GM19328 (cell line): ENCODE results near the gene PTPRU.

Source experiments
- ATAC-seq: cut with Tn5 transposase; IDR thresholded peaks from one replicate; pipeline ENCODE4 v1.9.1; 2021; ENCODE audit warnings: mild to moderate bottlenecking, moderate library complexity; ENCODE audit not compliant: unreplicated experiment

PTPRU gene

GRCh38 chr1:29330089-29330488 is 93.8 kb downstream of the PTPRU start:
- no peak for ATAC-seq

DNA sequence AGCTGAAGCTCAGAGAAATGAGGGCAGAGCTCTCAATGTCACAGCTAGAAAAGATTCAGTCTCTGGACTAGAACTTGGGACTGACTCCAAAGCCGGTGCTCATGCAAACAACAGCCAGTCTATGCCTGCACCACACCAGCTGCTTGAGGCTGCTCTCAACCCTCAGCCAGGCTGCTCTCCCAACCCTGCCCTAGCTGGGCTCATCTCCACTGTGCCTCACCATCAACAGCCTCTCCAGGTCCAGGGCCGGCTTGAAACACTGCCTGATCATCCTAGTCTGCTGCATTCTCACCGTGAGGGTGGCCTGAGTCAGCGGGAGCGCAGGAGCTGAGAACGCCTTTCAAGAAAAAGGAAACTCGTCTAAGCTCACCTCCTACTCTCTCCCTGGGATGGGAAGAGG is 94.5 kb downstream of the PTPRU start:
- no peak for ATAC-seq

DNA sequence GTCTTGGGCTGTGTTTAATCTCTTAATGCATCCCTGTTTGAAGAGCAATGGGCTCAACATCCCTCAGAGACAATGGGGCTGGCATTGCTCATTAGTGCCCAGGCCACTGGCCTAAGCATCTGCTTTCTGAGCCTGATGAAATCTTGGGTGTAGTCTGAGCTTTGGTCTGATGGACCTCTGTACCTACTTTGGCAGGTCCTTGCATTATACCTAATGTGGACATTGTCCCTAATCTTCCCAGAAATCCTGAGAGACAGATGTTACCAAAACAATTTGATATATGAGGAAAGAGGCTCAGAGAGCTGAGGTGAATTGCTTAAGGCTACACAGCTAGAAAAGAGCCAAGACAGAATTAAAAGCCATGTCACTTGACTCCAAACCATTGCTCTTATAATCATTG is 95.0 kb downstream of the PTPRU start:
- no peak for ATAC-seq

DNA sequence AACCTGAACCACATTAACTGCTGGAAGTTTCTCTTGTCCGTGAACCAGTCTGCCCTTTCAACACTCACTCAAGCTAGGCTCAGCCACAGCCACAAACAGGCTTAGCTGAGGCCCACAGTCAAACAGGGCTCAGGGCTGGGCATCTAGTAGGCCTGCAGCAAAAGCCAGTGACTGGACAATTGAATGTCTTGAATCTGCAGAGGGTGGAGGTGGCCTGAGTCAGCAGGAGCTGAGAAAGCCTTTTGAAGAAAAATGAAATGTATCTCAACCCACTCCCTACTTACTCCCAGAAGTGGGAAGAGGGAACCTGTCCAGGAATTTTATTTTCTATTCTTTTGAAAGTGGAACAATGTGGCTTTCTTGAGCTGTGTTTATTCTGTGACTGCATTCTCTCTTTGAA is 95.4 kb downstream of the PTPRU start:
- no peak for ATAC-seq

DNA sequence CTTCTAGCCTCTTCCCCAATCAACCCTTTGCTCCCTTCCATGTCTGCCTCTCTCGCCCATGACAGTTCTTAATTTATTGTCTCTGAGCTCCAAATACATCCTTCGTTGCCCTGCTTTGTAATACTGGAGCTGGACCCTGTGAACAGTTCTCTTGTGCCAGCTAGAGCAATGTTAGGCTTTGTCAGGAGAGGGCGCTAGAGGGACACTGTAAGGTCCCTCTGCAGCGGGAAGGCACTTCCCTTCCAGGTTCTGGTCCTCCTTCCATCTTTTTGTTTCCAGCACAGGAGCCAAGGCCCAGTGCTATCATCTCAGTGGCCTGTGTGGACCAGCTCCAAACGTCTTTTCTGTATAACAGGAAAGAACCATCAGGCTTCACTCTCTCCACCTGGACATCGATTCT is 95.9 kb downstream of the PTPRU start:
- no peak for ATAC-seq

DNA sequence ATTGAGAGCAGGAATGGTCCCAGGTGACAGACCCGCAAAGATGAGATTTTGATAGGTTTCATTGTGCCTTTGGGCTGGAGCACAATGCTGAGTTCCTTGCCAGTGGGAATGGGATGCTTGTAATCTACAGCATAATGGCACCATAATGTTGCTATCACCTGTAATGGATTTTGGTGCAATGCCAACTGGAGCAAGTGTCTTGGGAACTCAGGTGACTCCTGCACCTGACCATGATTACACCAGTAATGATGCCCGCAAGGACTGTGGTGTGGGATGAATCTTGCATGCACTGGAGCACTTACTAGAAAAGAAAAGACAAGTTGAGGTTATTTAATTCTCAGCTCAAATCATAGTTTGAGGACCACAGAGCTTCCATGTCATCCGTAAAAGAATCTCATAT is 96.7 kb downstream of the PTPRU start:
- ATAC-seq, result no peak

DNA sequence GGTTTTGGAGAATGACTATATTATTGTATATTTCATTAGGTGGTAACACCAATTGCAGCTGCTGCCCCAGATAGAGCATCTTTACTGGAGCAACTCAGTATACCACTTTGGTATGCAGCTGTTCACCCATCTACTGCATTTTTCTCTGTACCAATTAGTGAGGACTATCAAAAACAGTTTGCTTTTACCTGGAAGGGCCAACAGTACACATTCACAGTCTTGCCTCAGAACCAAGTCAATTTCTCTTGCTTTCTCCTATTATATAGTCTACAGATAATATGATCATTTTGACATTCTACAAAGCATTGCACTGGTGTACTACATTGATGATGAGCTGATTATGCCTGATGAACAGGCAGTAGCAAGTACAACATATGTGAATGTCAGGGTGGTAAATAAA is 99.3 kb downstream of the PTPRU start:
- ATAC-seq, result no peak

DNA sequence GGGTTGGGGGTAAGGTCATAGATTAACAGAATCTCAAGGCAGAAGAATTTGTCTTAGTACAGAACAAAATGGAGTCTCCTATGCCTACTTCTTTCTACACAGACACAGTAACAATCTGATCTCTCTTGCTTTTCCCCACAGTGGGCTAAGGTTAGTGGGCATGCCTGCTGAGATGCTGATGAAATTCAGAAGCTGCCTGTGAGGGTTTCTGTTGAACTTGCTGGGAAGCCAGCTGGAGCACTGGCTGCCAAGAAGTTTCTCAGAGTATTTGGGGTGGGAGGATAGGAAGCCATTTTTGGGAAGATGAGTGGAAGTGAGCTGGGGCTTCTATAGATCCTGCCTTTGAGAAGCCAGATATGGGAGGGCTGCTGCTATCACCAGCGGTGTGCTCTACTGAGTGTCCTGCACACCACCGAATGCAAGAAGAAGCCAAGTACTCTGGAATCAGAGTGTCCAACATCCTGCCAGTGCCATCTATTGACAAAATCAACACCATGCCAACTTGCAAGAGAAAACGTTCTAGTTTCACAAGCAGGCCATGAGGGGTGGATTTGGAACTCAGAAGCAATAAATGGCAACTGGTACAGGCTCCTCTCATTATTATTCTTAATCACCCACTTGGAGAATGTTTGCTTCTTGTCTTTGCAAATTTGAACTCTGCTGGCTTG is 102.7 kb downstream of the PTPRU start:
- ATAC-seq, result no peak

DNA sequence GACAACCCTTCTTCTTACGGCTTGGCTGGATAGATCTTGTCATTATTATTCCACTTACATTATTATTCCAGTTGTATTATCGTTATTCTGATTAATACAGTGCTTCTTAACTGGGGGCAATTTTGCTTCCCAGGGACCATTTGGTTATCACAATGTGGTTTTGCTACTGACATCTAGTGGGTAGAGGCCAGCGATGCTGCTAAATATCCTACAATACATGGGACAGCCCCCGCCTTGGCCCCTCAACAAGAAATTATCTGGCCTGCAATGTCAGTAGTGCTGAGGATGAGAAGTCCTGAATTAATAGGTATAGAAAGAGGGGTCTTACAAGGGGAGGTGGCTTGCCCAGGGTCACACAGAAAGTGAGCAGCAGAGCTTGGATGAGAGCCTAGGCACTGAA is 105.6 kb downstream of the PTPRU start:
- no peak for ATAC-seq

DNA sequence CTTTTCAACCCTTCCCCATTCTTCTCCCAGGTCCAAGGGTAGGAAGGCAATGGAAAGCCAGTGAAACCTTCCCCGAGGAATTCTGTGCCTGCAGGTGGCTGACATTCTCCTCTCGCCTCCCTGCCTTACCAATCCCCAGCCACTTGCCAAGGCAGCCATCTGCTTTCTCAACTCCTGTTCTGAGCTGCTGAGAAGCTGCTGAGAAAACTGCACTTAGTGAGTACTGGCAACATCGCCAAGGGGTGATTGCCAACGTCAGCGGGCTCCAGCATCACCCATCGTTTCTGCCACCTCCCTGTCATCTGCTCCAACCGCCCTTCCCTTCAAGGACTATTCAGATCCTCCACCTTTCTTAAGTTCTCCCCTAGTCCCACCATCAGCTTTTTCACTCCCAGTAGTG is 106.0 kb downstream of the PTPRU start:
- no peak for ATAC-seq

DNA sequence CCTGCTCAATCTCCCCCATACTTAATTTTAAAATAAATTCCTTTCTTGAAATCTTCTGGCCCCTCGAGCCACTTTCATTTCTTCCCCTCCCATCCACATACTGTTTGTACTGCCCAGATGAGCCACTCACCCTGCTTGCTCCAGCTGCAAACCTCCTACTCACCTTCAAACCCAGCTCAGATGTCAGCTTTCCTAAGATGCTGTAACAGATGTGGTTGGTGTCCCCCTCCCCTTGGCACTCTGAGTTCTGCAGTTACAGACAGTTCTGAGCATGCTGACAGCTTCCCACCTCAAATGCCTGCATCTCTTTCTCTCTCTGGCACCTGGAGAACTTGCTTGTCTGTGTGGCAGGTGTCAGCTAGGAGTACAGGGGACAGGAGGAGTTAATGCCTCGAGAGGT is 106.7 kb downstream of the PTPRU start:
- no peak for ATAC-seq

GRCh38 chr1:29343476-29343875 is 107.2 kb downstream of the PTPRU start:
- no peak for ATAC-seq

DNA sequence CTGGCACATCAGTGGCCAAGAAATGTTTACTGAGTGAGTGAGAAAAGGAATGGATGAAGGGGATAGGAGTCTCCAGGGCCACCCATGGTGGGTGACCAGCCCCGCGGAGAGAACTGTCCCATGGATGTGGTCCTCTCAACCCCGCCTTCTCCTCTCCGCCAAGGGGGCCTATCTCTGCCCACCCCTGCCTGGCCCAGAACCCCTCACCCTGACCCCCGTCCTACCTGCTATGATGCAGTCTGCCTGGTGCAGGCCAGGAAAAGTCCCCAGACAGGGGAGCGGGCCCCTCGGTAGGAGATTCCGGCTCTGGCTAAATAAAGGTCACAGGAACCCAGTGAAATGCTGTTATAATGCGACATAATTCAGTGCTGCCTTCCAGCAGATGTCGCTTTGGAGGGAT is 107.6 kb downstream of the PTPRU start:
- no peak for ATAC-seq

- no peak for ATAC-seq
Observed at GRCh38 chr1:29344336-29344735, 108.0 kb downstream of the PTPRU start.

DNA sequence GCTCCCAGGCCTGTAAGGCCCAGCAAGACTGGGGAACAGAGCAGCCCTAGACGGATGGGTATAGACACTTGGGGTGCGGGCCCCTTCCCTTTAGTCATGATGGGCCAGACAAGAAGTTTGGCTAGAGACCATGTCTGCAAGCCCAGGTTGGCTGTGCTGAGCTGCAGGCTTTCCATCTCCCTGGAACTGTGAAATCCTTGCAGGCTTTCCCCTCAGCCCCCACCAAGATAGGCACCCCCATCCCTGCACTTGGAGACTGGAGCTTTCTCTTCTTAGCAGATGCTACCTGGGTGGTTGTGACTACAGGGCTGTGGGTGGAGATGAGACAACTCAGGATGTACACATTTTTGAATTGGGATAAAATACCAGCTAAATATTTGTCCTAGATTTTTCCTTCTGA is 110.3 kb downstream of the PTPRU start:
- ATAC-seq, result no peak

GRCh38 chr1:29349871-29350491 is 113.7 kb downstream of the PTPRU start:
- ATAC-seq, result no peak

DNA sequence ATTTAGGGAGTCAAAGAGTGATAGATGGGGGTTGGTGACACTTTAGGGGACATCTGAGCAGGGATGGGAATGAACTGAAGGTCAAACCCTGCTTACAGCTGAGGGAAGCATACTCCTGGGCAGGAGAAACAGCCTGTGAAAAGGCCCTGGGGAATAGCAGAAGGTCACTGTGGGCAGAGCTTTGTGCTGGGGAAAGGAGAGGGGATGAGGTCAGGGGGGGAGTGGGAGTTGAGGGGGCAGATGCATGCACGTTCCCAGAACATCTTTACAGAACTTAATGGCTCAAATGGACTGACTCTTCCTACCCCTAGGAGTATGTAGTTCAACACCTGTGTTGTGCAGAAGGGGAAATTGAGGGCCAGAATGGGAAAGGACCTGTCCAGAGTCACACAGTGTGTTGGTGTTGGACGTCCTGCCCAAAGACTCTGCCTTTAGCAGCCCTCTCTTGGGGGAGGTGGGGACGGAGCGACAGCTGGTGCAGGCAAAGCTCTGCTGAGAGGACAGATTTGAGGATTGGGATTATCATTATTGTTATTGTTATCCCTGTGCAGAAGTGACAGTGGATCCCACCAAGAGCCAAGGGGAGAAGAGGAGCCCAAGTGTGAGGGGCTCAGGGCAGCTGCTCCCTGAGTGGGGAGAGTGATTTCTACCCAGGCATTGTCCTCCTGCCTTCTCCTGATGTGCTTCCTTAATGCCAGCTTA is 116.5 kb downstream of the PTPRU start:
- no peak for ATAC-seq

- ATAC-seq, result no peak
Observed at GRCh38 chr1:29354511-29355098, 118.3 kb downstream of the PTPRU start.

GRCh38 chr1:29355375-29355774 is 119.1 kb downstream of the PTPRU start:
- ATAC-seq, result no peak

DNA sequence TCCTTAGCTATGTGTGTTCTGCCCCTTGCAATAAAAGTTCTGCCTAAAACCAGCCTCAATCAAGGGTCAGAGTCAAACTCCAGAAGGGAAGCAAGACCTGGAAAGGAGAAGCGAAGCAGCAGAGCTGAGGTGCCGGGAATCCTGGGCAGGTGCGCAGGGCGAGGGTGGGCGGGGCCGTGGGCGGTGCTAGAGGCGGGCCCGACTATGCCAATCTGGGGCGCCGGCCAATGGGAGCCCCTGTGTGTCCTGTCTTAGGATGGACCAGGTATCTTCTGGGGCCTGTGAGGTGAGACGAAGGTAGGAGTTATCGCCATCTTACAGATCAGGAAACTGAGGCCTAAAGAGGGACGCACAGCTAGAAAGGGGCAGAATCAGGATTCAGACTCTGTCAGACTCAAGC is 120.3 kb downstream of the PTPRU start:
- ATAC-seq, result no peak

DNA sequence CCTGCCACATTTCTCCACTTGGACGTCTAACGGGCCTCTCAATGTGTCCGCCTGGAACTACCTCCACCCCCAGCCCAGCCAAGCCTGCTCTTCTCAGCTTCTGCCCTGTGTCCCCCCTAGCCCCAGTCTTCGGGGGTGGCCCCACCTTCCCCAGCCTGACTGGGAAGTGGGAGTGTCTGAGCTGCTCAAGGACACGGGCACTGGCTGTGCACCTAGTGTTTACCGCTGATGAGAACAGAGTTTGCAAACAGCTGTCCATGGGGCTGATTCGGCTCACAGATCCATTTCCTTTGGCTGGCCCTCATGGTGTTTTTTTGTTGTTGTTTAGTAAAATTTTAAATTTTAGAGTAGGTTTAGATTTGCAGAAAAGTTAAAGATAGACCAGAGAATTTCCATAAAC is 121.1 kb downstream of the PTPRU start:
- no peak for ATAC-seq

DNA sequence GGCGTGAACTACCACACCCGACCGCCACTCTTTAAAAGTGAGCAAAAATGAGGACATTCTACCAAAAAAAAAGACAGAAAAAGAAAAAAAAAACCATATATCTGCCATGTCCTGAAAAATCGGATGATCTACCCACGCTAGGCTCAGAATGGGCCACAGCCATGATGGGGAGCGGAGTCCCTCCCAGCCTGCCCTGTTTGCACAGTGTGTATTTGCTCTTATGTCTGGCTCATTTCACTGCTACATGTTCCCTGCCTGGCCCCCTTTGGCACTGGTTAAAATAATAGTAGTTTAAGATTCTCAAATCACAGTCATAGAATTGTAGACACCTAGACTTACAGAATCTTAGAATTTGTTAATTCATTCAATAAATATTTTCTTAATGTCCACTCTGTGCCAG is 121.9 kb downstream of the PTPRU start:
- ATAC-seq, result no peak
